B cell (primary cell): ENCODE data around the gene CAPZA2. TPM values are rescaled to one million over a fixed set of nuclear protein-coding genes. Genes with fewer than 3 reads are reported as not detected.

Source experiments
- ATAC-seq: fragments of 200-7000 bp; cut with Tn5 transposase; one replicate; pipeline ENCODE4 v1.10.0; 2021; ENCODE audit warnings: low read depth, mild to moderate bottlenecking, moderate number of reproducible peaks, moderate library complexity
- CTCF ChIA-PET: fragments of 350-600 bp; sonication (Branson Sonifier 250); formaldehyde crosslinking; loops from one replicate; lab custom pipeline; 2021; ENCODE audit warnings: antibody characterized with exemption, inconsistent platforms; lab: Charles Lee
- POLR2A ChIA-PET: fragments of 350-600 bp; sonication (Branson Sonifier 250); formaldehyde crosslinking; loops from one replicate; lab custom pipeline; 2021; ENCODE audit warnings: antibody characterized with exemption; lab: Charles Lee
- DNase-seq: peaks from one replicate; pipeline ENCODE4 v3.0.0; 2013
- H2AFZ ChIP-seq: 2 replicates; pipeline ENCODE4 v1.6.1; 2012; ENCODE audit warnings: mild to moderate bottlenecking, low read depth, low read length; ENCODE audit not compliant: insufficient read depth, poor library complexity, severe bottlenecking
- H3K27ac ChIP-seq, 2 donors: 1 replicate in 1 of 2; 2 replicates in 1 of 2; pipeline ENCODE4 v1.5.1; 2012 to 2013; ENCODE audit warnings: low read length in 2 of 2, mild to moderate bottlenecking in 2 of 2, moderate library complexity in 1 of 2
- H3K27me3 ChIP-seq, 4 experiments: fragments of 200-600 bp in 1 of 4; sonication (generic) in 1 of 4; replicated peaks in 1 of 4; 1 replicate in 2 of 4; 2 replicates in 2 of 4; pipeline versions ENCODE4 v1.6.1 to v1.7.0; 2013 to 2016; ENCODE audit warnings: low read length in 3 of 4, mild to moderate bottlenecking in 2 of 4, mixed read lengths in 1 of 4, moderate library complexity in 1 of 4; ENCODE audit not compliant: insufficient read depth in 4 of 4, control insufficient read depth in 3 of 4; ENCODE audit errors: control extremely low read depth in 1 of 4
- H3K36me3 ChIP-seq, 2 experiments: replicated peaks in 1 of 2; 1 replicate in 1 of 2; 2 replicates in 1 of 2; pipeline versions ENCODE4 v1.6.1 to v1.7.1; 2013; ENCODE audit warnings: low read length in 1 of 2; ENCODE audit not compliant: insufficient read depth in 2 of 2, control insufficient read depth in 1 of 2; ENCODE audit errors: control extremely low read depth in 1 of 2, extremely low read depth in 1 of 2
- H3K4me1 ChIP-seq, 2 donors: fragments of 200-600 bp in 1 of 2; sonication (generic) in 1 of 2; 1 replicate in 1 of 2; 2 replicates in 1 of 2; pipeline versions ENCODE4 v1.5.1 to v1.6.1; 2013 to 2017; ENCODE audit warnings: low read length in 2 of 2; ENCODE audit not compliant: control insufficient read depth in 2 of 2, insufficient read depth in 2 of 2
- H3K4me2 ChIP-seq: replicated peaks from 2 replicates; pipeline ENCODE3; 2012; ENCODE audit warnings: mild to moderate bottlenecking, low read depth, low read length; ENCODE audit not compliant: poor library complexity, severe bottlenecking
- H3K4me3 ChIP-seq, 5 experiments: fragments of 200-600 bp in 1 of 5; sonication (generic) in 1 of 5; 1 replicate in 3 of 5; 2 replicates in 2 of 5; pipeline versions ENCODE4 v1.5.1 to v1.7.0; 2011 to 2016; ENCODE audit warnings: low read length in 4 of 5, mild to moderate bottlenecking in 4 of 5, low read depth in 2 of 5, control low read depth in 1 of 5, moderate library complexity in 1 of 5; ENCODE audit not compliant: insufficient read depth in 1 of 5; ENCODE audit errors: control extremely low read depth in 1 of 5, extremely low read depth in 1 of 5
- H3K79me2 ChIP-seq: fragments of 200-600 bp; sonication (generic); one replicate; pipeline ENCODE4 v1.6.0; 2016; ENCODE audit warnings: low read length; ENCODE audit not compliant: control insufficient read depth, insufficient read depth
- H3K9ac ChIP-seq: fragments of 200-600 bp; sonication (generic); 2 replicates; pipeline ENCODE4 v1.6.1; 2017; ENCODE audit warnings: mild to moderate bottlenecking, low read length, moderate library complexity
- H3K9me3 ChIP-seq, 3 donors: one replicate each; pipeline versions ENCODE4 v1.6.1 to v1.7.1; 2013; ENCODE audit warnings: low read length in 2 of 3; ENCODE audit not compliant: control insufficient read depth in 2 of 3, insufficient read depth in 1 of 3; ENCODE audit errors: control extremely low read depth in 1 of 3
- H4K20me1 ChIP-seq: 2 replicates; pipeline ENCODE4 v1.6.0; 2012; ENCODE audit warnings: mild to moderate bottlenecking, low read length; ENCODE audit not compliant: insufficient read depth, control insufficient read depth, poor library complexity, severe bottlenecking
- H3K27ac Mint-ChIP-seq: one replicate; pipeline ENCODE4 v1.8.0; 2021; ENCODE audit warnings: mixed read lengths
- H3K27me3 Mint-ChIP-seq: one replicate; pipeline ENCODE4 v1.8.0; 2021; ENCODE audit warnings: mixed read lengths
- H3K4me1 Mint-ChIP-seq: one replicate; pipeline ENCODE4 v1.8.0; 2021; ENCODE audit warnings: mixed read lengths
- H3K4me3 Mint-ChIP-seq: one replicate; pipeline ENCODE4 v1.8.0; 2021; ENCODE audit warnings: mixed read lengths
- H3K9me3 Mint-ChIP-seq: one replicate; pipeline ENCODE4 v1.8.0; 2022; ENCODE audit warnings: mixed read lengths; ENCODE audit not compliant: insufficient read depth
- CTCF ChIP-seq: fragments of 200-600 bp; IDR thresholded peaks from one replicate; pipeline ENCODE4 v1.8.0; 2022; ENCODE audit warnings: antibody characterized with exemption, mild to moderate bottlenecking
- EZH2 ChIP-seq: IDR thresholded peaks from 2 replicates; pipeline ENCODE4 v1.6.1; 2012; ENCODE audit warnings: borderline replicate concordance, low read depth, mild to moderate bottlenecking, moderate library complexity, low read length; ENCODE audit not compliant: insufficient read depth, poor library complexity, severe bottlenecking
- WGBS: methylation state at CpG from one replicate; pipeline ENCODE4 v1.1.5; 2013; ENCODE audit warnings: missing lambda C conversion rate; ENCODE audit not compliant: insufficient coverage; 5-methylcytosine and 5-hydroxymethylcytosine counted together
- intact Hi-C: fragments of 100-400 bp; cut with micrococcal nuclease; formaldehyde crosslinking; loops from one replicate; pipeline ENCODE4 v1.10.0; 2022
- polyA plus RNA-seq: library from polyadenylated mRNA; depleted of rRNA; stranded (reverse); fragments of >200 nt; gene quantifications from 2 replicates; pipeline ENCODE4 v1.2.3, GENCODE V29; 2012
- total RNA-seq, 2 donors: library from RNA; stranded (reverse); fragments of 120-200 nt in 1 of 2; gene quantifications; 1 replicate in 1 of 2; 2 replicates in 1 of 2; pipeline versions ENCODE4 v1.2.3 to v1.2.4, GENCODE V29; 2013 to 2022

The CAPZA2 gene
- total and polyA plus RNA-seq, 2 donors (not counting 1 experiment from before 2014, with no cell fraction given): 15.0 to 79.0 TPM

DNA sequence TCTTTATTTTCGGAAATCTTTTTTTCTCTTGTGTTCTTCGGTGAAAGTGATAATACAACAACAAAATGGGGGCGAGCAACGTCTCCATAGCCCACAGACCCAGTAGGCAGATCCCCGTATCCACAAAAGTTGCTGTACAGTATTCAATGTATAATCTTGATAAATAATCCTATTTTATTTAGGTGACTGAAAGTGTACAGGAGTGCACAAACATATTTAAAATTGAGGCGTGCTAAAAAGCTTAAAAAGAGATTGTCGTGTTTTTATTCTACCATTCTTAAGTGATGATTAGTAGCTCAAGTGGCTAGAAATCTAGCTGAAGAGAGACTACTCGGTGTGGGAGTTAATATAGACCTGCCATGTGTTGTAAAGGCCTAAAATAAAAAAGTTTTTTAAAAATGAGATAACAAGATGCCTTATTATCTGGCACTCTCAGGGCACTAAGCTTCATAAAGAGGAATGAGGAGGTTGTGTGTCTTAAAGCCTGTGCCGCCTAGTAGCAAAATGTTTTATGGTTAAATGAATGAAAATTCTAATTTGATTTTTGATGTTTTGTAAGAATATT, 1.6 kb downstream of the CAPZA2 start:
- Mint-ChIP-seq H3K27me3 (peaks cover 11% of the 10 kb centered on the region), H3K4me1 (peaks cover 46% of the 10 kb centered on the region), H3K9me3 (no peaks in the 10 kb centered on the region), H3K27ac (peak overlapping the region; percentile 92), H3K4me3 (peak overlapping the region; percentile 92)
- peak overlapping the region in 4 of 5 experiments; percentile 63 to 93 (median 88) for H3K4me3 ChIP-seq
- no peaks in the 10 kb centered on the region for H3K9me3 ChIP-seq
- no peak for ATAC-seq
- H3K36me3 ChIP-seq: peaks cover 0 to 3% of the 10 kb centered on the region in 2 experiments
- H3K27ac ChIP-seq: peak overlapping the region in 1 of 2 donors; percentile 90
- ChIA-PET POLR2A (interaction anchor here (0.6 kb wide), 1 partner anchor 59 kb away, joined by 3 read pairs; no protein-coding TSS in a partner anchor), CTCF (interaction anchor here (1.3 kb wide), 1 partner anchor 272 kb away, joined by 5 read pairs; no protein-coding TSS in a partner anchor)
- H3K9ac ChIP-seq: peak overlapping the region; percentile 97
- H3K4me2 ChIP-seq: peak overlapping the region; percentile 95
- TF ChIP-seq CTCF: no peak
- intact Hi-C loops: loop anchor here (2.0 kb wide), 2 partner anchors 703 to 1319 kb away; no protein-coding TSS in a partner anchor
- DNase-seq: no peak
- no peaks in the 10 kb centered on the region for H3K27me3 ChIP-seq
- no CpG with 5 or more reads among the region's 9 CpGs for WGBS
- peaks cover 19 to 22% of the 10 kb centered on the region in 2 donors for H3K4me1 ChIP-seq
- H3K79me2 ChIP-seq: peaks cover 76% of the 10 kb centered on the region
- H4K20me1 ChIP-seq: peaks cover 30% of the 10 kb centered on the region
- H2AFZ ChIP-seq: no peak overlapping the region

GRCh38 chr7:116871061-116871700, 8.8 kb downstream of the CAPZA2 start:
- Histone ChIP-seq H3K27ac (no peak overlapping the region), H3K4me1 (peaks cover 17 to 33% of the 10 kb centered on the region in 2 donors), H4K20me1 (peaks cover 89% of the 10 kb centered on the region), H3K36me3 (peaks cover 0 to 20% of the 10 kb centered on the region in 2 experiments), H3K79me2 (peaks cover 100% of the 10 kb centered on the region), H3K9me3 (no peaks in the 10 kb centered on the region), H3K4me2 (peak overlapping the region; percentile 32), H3K9ac (no peak overlapping the region), H3K27me3 (no peaks in the 10 kb centered on the region), H2AFZ (no peak overlapping the region), H3K4me3 (no peak overlapping the region)
- peaks cover 67% of the 10 kb centered on the region for H3K4me1 Mint-ChIP-seq
- 95% methylated on average over 3 of the region's 6 CpGs for WGBS
- CTCF ChIA-PET: interaction anchor here (0.6 kb wide), 1 partner anchor 29 kb away, joined by 3 read pairs; no protein-coding TSS in a partner anchor
- ATAC-seq: no peak
- H3K27me3 Mint-ChIP-seq: no peaks in the 10 kb centered on the region
- intact Hi-C loops: no loop called here
- DNase-seq: no peak
- no peak overlapping the region for H3K4me3 Mint-ChIP-seq
- POLR2A ChIA-PET: no interaction called here
- TF ChIP-seq CTCF (no peak), EZH2 (no peak)
- no peak overlapping the region for H3K27ac Mint-ChIP-seq
- no peaks in the 10 kb centered on the region for H3K9me3 Mint-ChIP-seq
